ENCODE results near the gene COL12A1.

COL12A1 gene

DNA sequence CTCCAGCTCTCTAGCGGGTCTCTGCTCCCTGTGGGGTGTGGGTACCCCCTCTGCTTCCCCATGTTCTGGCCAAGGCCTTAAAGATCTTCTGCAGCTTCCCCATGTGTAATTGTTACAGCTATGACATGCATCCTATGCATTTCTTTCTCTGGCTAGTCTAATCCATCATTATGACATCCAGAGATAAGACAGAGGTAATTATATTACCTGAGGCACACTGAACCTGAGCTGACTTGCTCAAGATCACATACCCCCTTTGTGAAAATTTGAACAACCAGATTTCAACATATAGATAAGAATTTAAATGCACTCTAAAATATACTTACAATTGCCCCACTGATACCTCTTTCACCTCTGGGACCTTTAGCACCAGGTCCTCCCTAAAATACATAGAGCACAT is 102.4 kb downstream of the COL12A1 start:
- no peak for DNase-seq

DNA sequence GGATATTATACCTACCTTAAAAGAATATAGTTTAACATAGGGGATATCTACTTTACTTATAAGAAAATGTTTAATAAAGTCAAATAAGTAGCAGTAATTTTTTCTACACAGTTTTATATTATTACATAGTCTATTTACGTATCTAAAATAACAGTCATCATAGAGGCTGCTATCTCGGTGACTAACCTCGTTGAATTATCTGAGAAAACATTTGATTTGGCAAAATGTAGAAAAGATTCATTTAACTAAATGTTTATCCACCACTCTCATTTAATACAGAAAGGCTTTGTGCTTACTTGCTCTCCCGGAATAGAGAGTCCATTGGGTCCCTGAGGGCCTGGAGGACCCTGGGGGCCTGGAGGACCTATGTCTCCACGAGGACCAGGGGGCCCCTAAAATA is 103.6 kb downstream of the COL12A1 start:
- no peak for DNase-seq

DNA sequence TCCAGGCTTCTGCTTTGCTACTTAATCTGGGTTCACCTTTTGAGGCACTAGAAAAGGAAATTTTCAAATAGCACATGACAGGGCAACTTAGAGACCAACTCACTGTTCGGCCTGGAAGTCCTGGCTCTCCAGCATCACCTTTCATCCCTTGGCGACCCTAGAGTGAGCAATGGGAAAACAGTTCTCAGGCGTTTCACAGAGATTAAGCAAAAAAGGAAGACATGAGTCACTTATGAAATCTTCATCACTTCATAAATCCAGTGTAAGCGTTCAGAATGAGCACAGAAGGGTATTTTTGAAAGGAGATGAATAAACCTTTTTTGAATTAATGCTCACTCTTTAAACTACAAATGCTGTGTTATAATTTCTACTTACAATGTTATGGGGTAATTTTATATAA is 104.0 kb downstream of the COL12A1 start:
- DNase-seq = no peak

DNA sequence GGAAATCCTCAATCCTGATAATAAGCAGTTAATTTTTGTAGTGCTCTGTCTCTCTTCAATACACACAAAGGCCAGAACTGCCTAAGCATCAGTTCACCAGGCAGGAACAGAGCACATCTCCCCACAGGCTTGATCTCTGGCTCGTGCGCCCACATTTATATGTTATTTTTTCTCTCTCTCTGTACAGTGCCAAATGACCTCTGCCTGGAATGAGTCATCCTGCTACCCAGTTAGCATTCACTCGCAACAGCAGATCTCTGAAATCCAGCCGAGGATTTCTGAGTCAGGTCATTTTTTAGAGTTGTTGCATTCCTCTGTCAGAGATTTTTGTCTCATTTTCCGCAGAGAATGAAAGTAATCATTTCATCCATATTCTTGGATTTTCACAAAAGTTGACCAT is 107.1 kb downstream of the COL12A1 start:
- DNase-seq = peak in 1 of 56 donors; percentile 1

DNA sequence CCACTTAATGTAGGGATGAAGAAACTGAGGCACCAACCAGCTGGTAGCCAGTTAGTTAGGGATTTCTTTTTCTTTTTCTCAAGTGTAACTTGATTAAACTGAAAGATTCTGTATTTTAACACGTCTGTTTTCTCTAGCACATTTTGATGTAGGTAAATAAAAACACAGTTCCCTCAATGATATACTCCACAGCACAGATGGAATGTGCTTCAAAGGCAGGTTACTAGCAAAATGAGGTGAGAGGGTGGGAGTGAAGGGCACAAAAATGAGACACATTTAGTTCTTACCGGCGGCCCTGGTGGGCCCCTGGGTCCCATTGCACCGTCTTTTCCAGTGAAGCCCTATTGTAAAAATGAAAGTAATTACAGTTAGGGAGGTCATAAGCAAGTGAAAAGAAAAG is 108.9 kb downstream of the COL12A1 start:
- DNase-seq = no peak

DNA sequence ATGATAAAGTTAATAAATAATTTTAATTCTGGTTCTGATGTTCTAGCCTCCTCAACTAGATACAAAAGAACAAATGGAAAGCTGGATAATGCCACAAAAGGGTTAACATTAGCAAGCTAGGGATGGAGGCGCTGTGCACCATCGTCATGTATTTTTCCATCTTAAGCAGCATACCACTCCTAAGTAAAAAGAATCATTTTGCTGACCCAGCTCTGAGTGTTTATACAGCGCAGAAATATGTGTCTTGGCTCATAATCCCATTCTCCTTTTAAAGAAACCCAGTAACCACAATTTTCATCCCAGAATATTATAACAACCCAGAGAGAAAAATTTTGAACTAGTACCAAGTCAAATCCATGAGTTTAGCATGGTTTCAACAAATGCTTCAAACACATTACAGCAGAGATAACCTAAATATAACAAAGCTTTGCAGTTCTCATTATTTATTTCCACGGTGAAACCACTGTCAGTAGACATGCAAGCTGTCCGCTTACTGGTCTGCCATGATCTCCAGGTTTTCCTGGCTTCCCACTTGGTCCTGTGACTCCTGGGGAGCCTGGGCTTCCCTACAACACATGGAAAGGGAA is 111.1 kb downstream of the COL12A1 start:
- no peak for DNase-seq

DNA sequence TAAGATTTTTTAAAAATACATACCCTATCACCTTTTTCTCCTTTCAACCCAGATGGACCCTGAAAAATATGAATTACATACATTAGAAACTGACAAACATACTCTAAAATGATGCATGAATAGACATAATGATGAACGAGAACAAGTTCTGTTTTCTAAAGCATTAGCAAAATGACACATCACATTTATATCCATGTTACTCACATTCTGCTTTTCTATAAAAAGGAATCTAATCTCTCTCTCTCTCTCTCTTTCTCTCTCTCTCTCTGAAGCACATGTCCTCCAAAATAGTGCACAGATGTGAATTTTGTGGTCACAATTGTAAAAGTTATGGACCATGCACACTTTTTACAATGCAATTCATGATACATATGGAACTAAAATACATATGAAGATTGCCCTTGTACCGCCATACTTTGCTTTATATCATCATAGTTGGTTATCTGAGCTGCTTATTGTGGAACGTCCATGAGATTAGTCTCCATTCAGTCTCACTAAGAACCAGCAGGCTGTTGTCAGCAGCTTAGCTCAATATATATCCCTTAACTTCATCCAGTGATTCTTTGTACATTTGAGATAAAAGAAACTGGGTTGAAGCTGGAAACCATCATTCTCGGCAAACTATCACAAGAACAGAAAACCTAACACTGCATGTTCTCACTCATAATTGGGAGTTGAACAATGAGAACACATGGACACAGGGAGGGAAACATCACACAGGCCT is 114.2 kb downstream of the COL12A1 start:
- DNase-seq = no peak

DNA sequence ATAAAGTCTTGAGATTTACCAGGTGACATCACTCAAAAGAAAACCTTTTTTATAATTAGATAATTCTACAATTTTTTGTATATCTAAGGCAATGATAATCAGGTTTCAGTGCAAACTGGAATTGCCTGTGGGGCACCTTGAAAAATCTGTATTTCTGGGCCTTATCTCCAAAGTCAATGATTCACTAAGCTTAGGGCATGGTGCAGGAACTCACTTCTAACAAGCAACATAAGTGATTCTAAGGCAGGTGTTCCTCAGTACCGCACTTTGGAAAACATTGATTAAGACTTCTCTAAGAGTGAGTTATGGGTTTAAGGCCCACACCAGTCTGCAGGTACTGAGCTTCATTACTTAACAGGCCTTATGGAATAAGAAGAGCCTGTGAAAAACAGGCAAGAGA is 115.3 kb downstream of the COL12A1 start:
- DNase-seq = no peak

DNA sequence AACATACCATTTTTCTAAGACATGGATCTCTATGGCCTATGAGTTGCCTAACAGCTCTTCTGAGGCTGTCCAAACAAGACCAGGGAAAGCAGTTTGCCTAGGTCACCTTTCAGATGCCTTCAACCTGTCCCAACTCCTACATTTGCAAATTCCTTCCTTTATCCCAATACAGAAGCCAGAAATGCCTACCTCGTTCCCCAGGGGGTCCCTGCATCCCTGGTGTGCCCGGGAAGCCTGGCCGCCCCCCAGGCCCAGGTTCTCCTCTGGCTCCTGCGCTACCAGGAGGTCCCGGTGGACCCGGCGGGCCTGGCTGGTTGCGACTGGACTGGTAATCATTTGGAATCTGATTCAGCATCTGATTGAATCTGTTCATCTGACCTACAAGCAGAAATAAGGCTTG is 115.9 kb downstream of the COL12A1 start:
- no peak for DNase-seq

DNA sequence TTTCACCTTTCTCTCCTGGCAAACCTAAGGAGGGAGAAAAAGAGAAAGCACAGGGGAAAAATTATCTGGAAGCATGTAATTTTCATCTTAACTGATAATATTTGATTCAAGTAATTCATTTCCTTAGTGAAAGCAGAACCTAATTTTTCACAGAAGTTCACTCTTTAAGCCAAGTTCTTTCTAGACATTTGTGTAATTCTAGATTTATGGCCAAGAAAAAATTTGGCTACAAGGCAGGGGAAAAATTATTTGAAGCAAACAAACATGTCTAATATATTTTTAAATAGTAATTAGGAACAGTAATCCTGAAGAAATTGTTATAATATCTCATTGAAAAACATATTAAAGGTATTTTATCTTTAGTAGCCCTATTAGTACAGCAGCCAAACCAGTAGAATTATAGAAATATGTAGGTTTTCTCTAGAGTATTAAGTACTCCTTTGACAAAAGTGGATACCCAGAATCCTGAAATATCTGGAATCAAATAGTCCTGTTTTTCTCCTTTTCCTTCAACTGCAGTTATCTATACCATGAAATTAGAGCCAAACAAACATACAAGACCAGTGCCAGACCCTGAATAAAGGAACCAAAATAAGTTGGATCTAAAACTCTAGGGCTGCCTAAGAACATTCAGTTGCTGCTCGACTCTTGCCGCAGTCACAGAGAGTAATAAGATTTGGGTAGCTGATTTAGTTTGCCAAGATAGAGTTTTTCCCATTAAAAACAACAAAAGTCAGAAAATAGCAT is 116.5 kb downstream of the COL12A1 start:
- no peak for DNase-seq

DNA sequence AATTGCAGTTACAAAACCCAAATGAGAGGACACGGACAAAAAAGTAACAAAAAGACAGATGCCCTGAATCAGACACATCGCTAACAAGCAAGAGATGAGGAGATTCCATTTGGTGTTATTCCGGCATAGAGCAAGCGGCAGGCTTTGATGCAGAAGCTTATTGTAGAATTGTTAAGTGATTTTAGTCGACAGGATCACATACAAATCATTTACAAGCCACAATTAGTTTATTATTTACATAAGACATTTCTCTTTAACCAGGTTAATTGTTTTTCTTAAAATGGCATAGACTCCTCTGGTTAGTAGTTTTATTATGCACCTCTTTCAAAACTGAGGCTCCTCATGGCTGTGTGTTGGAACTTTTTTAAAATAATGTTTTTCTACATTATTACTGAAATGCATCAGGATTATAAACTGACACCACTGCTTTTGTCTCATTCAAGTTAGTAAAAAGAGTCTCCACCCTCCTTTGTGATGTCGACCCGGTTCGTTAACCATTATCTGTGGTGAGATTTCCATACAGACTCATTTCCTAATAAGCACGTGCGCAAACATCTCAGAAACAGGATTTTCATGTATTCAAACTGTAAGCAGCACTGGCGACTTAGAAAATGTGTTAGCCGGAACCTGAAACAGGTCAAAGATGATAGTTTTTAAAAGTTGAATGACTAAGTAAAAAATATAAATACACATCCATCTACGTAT is 119.8 kb downstream of the COL12A1 start:
- no peak for DNase-seq

DNA sequence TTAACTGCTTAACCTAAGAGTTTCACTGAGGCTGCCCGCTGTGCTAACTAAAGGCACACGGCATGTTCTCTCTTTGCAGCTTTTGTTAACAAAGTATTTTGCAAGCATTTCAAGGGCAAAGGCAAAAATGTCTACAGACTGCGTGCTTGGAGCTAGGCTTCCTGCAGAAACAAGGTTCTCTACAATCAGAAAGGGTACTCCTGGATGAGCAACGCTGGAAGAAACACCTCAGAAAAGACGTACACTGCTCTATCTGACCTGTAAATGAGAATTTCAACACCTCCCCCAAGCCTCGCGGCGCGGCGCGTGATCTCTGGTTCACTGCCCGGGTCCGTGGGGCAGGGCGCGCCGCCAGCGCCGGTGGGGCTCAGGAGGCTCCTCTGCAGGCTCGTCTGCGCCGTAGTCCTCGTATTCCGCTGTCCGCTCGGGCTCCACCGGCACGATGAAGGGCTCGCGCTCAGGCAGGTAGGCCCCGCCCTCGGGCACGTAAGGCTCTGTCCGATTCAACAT is 120.9 kb downstream of the COL12A1 start:
- DNase-seq = peak in 27 of 56 donors; percentile 1 to 55 (median 12)

DNA sequence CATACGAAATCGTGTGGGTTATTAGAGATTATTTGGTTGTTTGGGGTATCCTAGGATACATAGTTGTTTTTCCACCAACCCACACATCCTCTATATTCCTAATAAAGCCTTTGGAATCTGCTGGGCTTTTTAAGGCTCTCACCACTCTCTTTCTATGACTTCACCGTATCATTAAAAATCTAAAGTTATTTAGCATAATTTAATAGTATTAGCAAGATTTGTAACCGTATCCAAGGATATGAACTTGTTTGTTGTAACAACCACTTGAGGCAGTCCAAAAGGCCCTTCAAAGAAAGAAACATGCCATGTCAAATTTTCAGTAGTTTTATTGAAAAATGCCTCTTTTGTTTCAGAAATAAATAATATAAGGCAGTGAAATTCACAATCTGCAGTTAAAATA is 121.8 kb downstream of the COL12A1 start:
- DNase-seq = no peak

DNA sequence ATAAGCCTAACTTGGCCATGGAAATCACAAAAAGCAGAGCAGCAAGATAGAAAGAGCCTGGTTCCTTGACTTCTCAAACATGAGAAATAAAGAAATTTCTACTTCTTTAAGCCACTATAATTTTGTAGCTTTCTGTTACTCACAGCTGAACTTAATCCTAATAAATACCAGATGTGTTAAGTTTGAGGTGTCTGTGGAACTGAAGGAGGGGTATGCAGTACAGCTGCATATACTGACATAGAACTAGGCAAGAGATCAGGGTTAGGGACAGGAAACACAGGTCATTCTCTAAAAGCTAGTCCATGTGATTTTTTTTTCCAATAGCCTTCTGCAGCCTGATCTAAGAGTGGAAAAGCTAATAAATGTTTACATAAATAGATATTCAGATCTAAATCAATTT is 123.9 kb downstream of the COL12A1 start:
- no peak for DNase-seq

DNA sequence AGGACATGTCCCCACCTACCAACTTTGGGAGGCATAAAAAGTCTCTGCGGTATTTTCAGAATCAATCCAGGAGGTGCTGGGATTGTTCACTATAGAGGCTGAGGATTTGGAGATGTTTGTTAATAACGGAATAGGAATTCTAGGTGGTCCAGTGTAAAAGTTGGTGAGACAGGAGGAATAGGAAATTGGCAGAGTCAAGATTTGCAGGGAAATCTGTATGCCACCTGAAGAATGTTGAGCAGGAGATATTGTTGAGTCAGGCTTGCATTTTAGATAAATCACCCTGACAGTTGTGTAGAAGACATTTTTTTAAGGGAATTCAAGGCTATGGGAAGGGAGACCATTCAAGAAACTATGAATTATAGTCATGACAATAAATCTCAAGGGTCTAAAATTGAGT is 124.8 kb downstream of the COL12A1 start:
- DNase-seq = no peak

DNA sequence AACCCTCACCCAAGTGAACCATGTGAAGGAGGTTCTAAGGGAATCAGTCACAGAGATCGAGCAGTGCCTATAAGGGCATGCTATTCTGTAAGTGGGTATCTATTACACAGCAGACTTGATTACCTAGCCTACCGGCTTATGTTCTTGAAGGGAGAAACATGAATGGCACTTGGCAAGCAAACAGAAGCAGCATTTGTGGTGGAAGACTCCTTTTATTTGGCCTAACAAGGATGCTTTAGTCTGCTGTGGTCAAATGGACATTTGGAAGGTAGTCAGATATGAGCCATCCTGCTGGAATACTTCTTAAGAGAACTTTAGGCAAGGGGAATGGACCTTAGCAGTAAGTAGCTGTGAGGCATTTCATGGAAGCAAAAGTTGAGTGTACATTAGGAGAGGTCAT is 126.3 kb downstream of the COL12A1 start:
- DNase-seq = no peak

DNA sequence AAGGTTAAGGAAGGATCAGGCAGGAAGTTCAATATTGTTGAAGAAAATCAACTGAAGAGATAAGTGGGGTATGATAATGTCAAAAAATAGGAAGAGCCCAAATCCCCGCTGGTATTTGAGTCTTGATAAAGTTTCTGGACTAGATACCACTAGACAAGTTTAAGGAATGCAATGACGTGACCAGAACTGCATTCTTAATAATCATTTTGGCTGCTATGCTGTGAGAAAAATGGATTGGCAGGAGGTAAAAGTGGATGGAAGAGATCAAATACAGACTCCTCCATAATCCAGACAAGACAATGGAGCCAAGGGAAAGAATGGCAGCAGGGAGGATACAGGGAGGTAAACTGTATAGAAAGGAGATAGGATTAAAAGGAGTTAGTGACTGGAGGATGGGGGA is 128.2 kb downstream of the COL12A1 start:
- DNase-seq = no peak

DNA sequence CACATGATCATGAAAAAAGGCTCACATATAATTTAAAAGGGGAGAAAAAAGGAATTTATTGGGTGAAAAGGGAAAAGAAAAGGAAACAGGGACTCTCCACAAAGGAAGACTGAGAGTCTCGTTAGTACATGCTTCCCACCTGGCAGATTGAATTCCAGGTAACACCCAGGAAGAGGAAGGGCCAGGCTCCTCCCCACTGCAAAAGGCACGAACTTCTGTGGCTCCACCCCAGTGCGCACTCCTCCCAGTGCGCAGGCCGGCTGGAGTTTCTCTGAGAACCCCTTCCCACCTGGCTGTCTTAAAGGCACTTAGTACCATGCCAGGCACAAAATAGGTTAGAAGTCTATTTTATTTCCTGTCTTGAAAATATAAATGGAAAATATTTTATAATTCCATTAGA is 129.8 kb downstream of the COL12A1 start:
- DNase-seq = no peak

DNA sequence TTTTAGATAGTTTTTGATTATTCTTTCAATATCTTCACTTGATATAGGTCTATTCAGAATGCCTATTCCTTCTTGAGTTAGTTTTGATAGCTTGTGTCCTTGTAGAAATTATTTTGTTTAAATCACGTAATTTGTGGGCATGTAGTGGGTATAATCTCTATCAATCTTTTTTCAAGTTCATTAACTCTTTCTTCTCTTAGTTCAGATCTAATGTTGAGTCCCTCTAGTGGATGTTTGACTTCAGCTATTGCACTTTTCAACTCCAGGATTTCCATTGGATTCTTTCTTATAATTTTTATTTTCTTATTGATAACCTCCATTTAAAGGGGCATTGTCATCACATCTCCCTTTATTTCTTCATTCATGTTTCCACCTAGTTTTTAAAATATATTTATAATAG is 135.6 kb downstream of the COL12A1 start:
- no peak for DNase-seq

DNA sequence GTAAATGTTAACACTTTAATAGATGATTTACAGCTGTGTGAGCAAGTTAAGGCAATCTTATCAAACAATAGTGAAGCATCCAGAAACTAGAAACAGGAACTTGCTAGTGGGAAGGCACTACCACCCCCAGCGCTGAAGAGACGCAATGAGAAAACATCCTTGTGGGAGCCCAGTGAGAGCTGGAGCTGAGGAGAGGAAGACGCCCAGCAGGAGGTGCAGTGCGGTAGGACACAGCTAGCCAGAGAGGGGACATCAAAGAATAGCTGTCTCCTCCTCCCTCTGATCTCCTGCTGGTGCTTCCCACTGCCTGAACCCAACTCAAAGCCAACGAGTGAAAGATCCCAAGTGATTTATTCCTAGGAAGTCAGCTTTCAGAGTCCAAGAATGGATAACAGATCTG is 140.3 kb downstream of the COL12A1 start:
- DNase-seq = no peak

DNA sequence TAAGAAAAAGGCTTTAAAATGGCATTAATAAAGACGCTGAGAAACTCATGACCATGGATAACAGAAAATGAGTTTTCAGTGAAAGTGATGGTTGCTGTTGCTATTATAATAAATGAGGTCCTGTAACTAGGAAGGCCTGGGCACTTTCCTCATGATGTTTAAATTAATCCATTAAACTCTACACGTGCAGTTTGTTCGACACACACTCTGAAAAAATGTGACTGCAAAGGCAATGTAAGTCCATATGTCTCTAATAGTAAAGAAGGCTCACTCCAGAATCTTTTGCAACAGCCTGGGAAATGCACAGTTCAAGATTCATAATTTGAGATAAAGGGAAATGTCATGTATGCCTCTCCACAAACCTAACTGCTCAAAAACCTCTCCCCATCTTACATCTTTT is 153.4 kb downstream of the COL12A1 start:
- no peak for DNase-seq

DNA sequence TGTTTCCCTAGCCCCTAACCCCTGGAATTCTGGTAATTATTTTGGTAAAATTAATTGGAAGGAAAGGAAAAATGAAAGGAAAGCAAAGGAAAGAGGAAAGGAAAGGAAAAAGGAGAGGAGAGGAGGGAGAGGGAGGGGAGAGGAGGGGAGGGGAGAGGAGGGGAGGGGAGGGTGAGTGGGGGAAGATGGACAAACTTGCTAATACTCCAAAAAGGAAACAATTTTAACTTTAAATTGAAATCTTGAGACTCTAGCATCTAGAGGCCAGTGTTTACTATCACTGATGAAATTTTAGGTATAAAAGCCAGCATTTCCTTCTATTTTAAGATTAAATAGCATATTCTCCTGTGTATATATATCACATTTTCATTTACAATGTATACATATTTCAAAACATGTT is 156.5 kb downstream of the COL12A1 start:
- no peak for DNase-seq
